Hepatocyte (in vitro differentiated cells): ENCODE data around the gene MFAP3. TPM values are rescaled to one million over a fixed set of nuclear protein-coding genes. Genes with fewer than 3 reads are reported as not detected.

Experiments
- DNase-seq: peaks from one replicate; pipeline ENCODE4 v3.0.0-alpha.2; 2016; ENCODE audit warnings: low spot score
- H2AFZ ChIP-seq: fragments of 200-600 bp; sonication (generic); 2 replicates; pipeline ENCODE4 v1.6.0; 2016; ENCODE audit warnings: antibody characterized with exemption, mild to moderate bottlenecking
- H3K27ac ChIP-seq: fragments of 200-600 bp; sonication (generic); 2 replicates; pipeline ENCODE4 v1.5.1; 2016; ENCODE audit warnings: mild to moderate bottlenecking
- H3K27me3 ChIP-seq: fragments of 200-600 bp; sonication (generic); 2 replicates; pipeline ENCODE4 v1.6.1; 2016
- H3K36me3 ChIP-seq: fragments of 200-600 bp; sonication (generic); replicated peaks from 2 replicates; pipeline ENCODE4 v1.5.1; 2016; ENCODE audit warnings: low read depth; ENCODE audit not compliant: insufficient read depth
- H3K4me1 ChIP-seq: fragments of 200-600 bp; sonication (generic); 2 replicates; pipeline ENCODE4 v1.5.1; 2016; ENCODE audit warnings: mild to moderate bottlenecking, moderate library complexity; ENCODE audit not compliant: insufficient read depth
- H3K4me2 ChIP-seq: fragments of 200-600 bp; sonication (generic); 2 replicates; pipeline ENCODE4 v1.6.0; 2016
- H3K4me3 ChIP-seq: fragments of 200-600 bp; sonication (generic); 2 replicates; pipeline ENCODE4 v1.5.1; 2016; ENCODE audit warnings: mild to moderate bottlenecking
- H3K79me2 ChIP-seq: fragments of 200-600 bp; sonication (generic); 2 replicates; pipeline ENCODE4 v1.6.0; 2017; ENCODE audit warnings: mild to moderate bottlenecking
- H3K9me2 ChIP-seq: fragments of 200-600 bp; sonication (generic); replicated peaks from 2 replicates; pipeline ENCODE4 v1.6.0; 2017; ENCODE audit warnings: mild to moderate bottlenecking; ENCODE audit not compliant: insufficient read depth
- H3K9me3 ChIP-seq: fragments of 200-600 bp; sonication (generic); 2 replicates; pipeline ENCODE4 v1.5.1; 2016; ENCODE audit warnings: low read depth, mild to moderate bottlenecking
- H4K20me1 ChIP-seq: fragments of 200-600 bp; sonication (generic); 2 replicates; pipeline ENCODE4 v1.6.0; 2016; ENCODE audit warnings: mild to moderate bottlenecking; ENCODE audit not compliant: insufficient read depth, poor library complexity, severe bottlenecking
- EZH2 ChIP-seq: fragments of 200-600 bp; sonication (generic); IDR thresholded peaks from 2 replicates; pipeline ENCODE4 v1.6.1; 2016; ENCODE audit warnings: antibody characterized with exemption, mild to moderate bottlenecking, borderline replicate concordance
- EZH2phosphoT487 ChIP-seq: fragments of 200-600 bp; sonication (generic); IDR thresholded peaks from one replicate; pipeline ENCODE4 v1.6.1; 2018; ENCODE audit warnings: antibody characterized with exemption, mild to moderate bottlenecking, low read depth, moderate library complexity; ENCODE audit not compliant: unreplicated experiment, severe bottlenecking
- WGBS: methylation state at CpG from one replicate; pipeline ENCODE4 v1.1.6; 2016; ENCODE audit warnings: low lambda C conversion rate; ENCODE audit errors: missing lambda C conversion rate; 5-methylcytosine and 5-hydroxymethylcytosine counted together
- polyA plus RNA-seq: library from polyadenylated mRNA; unstranded; fragments of >200 nt; fragmentation: Nextera tagmentation; extraction: Ambion mirVana; gene quantifications from 2 replicates; pipeline ENCODE4 v1.2.1, GENCODE V29; 2016
- total RNA-seq: library from RNA; depleted of rRNA; stranded (reverse); fragments of >200 nt; gene quantifications from 2 replicates; pipeline ENCODE4 v1.2.3, GENCODE V29; 2014
- TF ChIP-seq, protein P1 (sequence below): fragments of 200-600 bp; sonication (generic); IDR thresholded peaks from 2 replicates; pipeline ENCODE4 v1.5.1; 2016; ENCODE audit warnings: antibody characterized with exemption, mild to moderate bottlenecking; ENCODE audit not compliant: poor library complexity

The MFAP3 gene
- total and polyA plus RNA-seq, 2 experiments from 2014 or later = 14.4 to 65.4 TPM

DNA sequence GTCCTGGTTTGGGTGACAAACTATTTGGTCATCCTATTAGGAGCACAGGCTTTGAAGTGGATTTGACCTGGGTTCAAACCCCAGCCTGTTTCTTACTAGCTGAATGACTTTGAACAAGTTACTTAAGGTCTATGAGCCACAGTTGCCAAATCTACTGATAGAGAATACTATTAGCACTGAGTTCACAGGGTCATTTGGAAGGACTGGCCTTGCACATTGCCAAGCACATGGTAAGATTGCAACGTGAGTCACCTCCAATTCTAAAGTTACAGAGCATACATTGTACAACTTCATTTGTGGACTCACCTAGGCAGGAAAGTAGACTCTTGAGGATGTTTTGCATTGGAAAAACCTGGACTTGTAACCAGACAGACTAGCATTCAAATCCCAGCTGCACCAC, 38.9 kb downstream of the MFAP3 start:
- no peaks in the 10 kb centered on the region for H3K27me3 ChIP-seq
- no peaks in the 10 kb centered on the region for H4K20me1 ChIP-seq
- no peaks in the 10 kb centered on the region for H3K36me3 ChIP-seq
- TF ChIP-seq EZH2 (no peak), EZH2phosphoT487 (no peak)
- TF ChIP-seq, protein P1, sequence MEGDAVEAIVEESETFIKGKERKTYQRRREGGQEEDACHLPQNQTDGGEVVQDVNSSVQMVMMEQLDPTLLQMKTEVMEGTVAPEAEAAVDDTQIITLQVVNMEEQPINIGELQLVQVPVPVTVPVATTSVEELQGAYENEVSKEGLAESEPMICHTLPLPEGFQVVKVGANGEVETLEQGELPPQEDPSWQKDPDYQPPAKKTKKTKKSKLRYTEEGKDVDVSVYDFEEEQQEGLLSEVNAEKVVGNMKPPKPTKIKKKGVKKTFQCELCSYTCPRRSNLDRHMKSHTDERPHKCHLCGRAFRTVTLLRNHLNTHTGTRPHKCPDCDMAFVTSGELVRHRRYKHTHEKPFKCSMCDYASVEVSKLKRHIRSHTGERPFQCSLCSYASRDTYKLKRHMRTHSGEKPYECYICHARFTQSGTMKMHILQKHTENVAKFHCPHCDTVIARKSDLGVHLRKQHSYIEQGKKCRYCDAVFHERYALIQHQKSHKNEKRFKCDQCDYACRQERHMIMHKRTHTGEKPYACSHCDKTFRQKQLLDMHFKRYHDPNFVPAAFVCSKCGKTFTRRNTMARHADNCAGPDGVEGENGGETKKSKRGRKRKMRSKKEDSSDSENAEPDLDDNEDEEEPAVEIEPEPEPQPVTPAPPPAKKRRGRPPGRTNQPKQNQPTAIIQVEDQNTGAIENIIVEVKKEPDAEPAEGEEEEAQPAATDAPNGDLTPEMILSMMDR = no peak
- no peaks in the 10 kb centered on the region for H3K9me3 ChIP-seq
- no peaks in the 10 kb centered on the region for H3K4me1 ChIP-seq
- peak; percentile 43 for DNase-seq
- H3K4me3 ChIP-seq = no peak overlapping the region
- WGBS = 38% methylated on average over 1 of the region's 1 CpG
- H3K4me2 ChIP-seq = no peak overlapping the region
- no peaks in the 10 kb centered on the region for H3K9me2 ChIP-seq
- H3K27ac ChIP-seq = no peak overlapping the region
- no peak overlapping the region for H2AFZ ChIP-seq
- no peaks in the 10 kb centered on the region for H3K79me2 ChIP-seq

DNA sequence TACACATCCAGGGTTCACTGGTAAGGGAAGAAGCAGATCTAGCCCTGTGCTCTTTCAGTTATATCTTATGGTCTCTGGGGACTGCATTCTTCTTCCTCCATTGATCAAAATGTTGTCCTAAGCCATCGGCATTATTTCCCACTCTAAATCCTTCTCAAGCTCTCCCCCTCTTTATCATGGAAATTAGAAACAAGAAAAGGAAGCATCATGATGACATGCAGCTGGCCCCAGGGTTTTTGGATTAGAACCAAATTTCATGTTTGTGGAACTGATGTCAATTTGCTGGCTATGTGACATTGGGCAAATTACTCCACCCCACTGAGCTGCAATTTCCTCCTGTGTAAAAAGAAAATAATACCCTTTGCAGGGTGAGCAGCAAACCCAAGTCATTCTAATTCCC, 39.5 kb downstream of the MFAP3 start:
- H4K20me1 ChIP-seq = no peaks in the 10 kb centered on the region
- no peak overlapping the region for H3K4me2 ChIP-seq
- H3K4me3 ChIP-seq = no peak overlapping the region
- H3K27ac ChIP-seq = no peak overlapping the region
- no peaks in the 10 kb centered on the region for H3K9me3 ChIP-seq
- DNase-seq = no peak
- H3K79me2 ChIP-seq = no peaks in the 10 kb centered on the region
- no peaks in the 10 kb centered on the region for H3K36me3 ChIP-seq
- H3K4me1 ChIP-seq = no peaks in the 10 kb centered on the region
- H3K27me3 ChIP-seq = no peaks in the 10 kb centered on the region
- TF ChIP-seq EZH2 (no peak), EZH2phosphoT487 (no peak)
- TF ChIP-seq, protein P1 = no peak
- 47% methylated on average over 1 of the region's 1 CpG for WGBS
- H2AFZ ChIP-seq = no peak overlapping the region
- H3K9me2 ChIP-seq = no peaks in the 10 kb centered on the region

DNA sequence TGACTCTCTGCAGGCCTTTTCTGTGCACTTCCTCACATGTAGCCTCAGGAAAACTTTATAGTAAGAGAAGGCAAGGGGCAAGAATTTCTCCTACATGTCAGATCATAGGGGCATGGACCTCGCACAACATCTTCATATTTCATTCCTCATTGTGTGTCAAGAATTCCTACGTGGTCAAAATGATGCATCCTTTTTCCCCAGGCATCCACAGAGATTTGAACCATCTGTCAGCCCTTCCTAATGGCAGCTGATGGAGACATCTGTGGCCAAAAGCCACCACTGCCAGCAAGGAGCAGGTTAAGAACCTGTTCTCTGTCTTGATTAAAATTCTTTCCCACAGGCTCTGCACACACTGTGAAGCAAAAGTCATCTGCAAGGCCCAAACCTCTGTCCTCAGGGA, 42.5 kb downstream of the MFAP3 start:
- TF ChIP-seq EZH2phosphoT487 = no peak
- no peak for TF ChIP-seq EZH2
- TF ChIP-seq, protein P1 = no peak
- no peak overlapping the region for H3K4me3 ChIP-seq
- H4K20me1 ChIP-seq = no peaks in the 10 kb centered on the region
- H3K4me2 ChIP-seq = no peak overlapping the region
- no peak overlapping the region for H3K27ac ChIP-seq
- H3K4me1 ChIP-seq = no peaks in the 10 kb centered on the region
- no peak overlapping the region for H2AFZ ChIP-seq
- 93% methylated on average over 2 of the region's 2 CpGs for WGBS
- no peaks in the 10 kb centered on the region for H3K36me3 ChIP-seq
- H3K9me2 ChIP-seq = no peaks in the 10 kb centered on the region
- no peaks in the 10 kb centered on the region for H3K79me2 ChIP-seq
- no peak for DNase-seq
- no peaks in the 10 kb centered on the region for H3K9me3 ChIP-seq
- no peaks in the 10 kb centered on the region for H3K27me3 ChIP-seq
